Rectal smooth muscle tissue (tissue), 1 donor: ENCODE results near the gene ZNF143.
"Not testable (repeated sequence)": the region's sequence is repeated elsewhere in the genome, so short reads cannot be mapped to it uniquely, and the experiment has no call there.

Experiments
- H3K27ac ChIP-seq: one replicate; pipeline ENCODE4 v1.7.0; 2013; ENCODE audit warnings: low read depth, low read length, inconsistent platforms
- H3K27me3 ChIP-seq: one replicate; pipeline ENCODE4 v1.7.0; 2013; ENCODE audit warnings: low read length; ENCODE audit not compliant: control insufficient read depth, insufficient read depth
- H3K36me3 ChIP-seq: one replicate; pipeline ENCODE4 v1.7.0; 2013; ENCODE audit warnings: low read length; ENCODE audit not compliant: control insufficient read depth, insufficient read depth
- H3K4me1 ChIP-seq: one replicate; pipeline ENCODE4 v1.7.0; 2013; ENCODE audit warnings: low read length; ENCODE audit not compliant: control insufficient read depth, insufficient read depth
- H3K4me3 ChIP-seq: one replicate; pipeline ENCODE4 v1.7.0; 2013; ENCODE audit warnings: low read length
- H3K9ac ChIP-seq: one replicate; pipeline ENCODE4 v1.7.0; 2013; ENCODE audit warnings: low read length

Gene ZNF143

GRCh38 chr11:9460322-9461062, at the start of gene ZNF143:
TSS of gene ZNF143 (plus strand) at chr11:9461012. CDS start at chr11:9471309, 10,297 bp downstream.
- Histone ChIP-seq H3K4me3 (peak within 1 kb of the TSS; percentile 97), H3K36me3 (no peaks in the 10 kb centered on the region), H3K4me1 (peaks cover 8% of the 10 kb centered on the region)

DNA sequence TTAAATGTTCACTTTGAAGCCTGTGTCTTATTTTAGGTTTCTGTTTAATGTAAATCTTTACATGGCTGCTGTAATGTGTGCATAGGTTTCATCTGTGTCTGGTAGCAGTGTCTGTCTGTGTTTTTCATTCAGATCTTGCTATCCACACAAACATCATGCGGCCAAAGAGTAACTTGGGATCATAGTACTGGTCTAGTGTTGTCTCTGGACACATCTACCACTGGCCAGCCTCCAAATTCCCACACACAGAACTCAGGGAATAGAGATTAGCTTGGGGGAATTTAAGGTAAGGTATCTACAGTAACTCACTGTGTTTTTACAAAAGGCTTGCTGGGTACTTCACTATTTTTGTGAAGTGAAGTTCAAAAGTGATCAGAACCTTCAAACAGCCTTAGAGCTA, 32.1 kb upstream of the ZNF143 start:
- Histone ChIP-seq H3K27me3 (no peaks in the 10 kb centered on the region), H3K4me1 (no peaks in the 10 kb centered on the region), H3K4me3 (no peak overlapping the region), H3K27ac (no peak overlapping the region), H3K9ac (no peak overlapping the region), H3K36me3 (peaks cover 21% of the 10 kb centered on the region)

More at GRCh38 chr11:9460322-9461062, at the start of gene ZNF143:
- H3K27me3 ChIP-seq: no peaks in the 10 kb centered on the region
- peak within 1 kb of the TSS; percentile 99 for H3K27ac ChIP-seq
- H3K9ac ChIP-seq: peak within 1 kb of the TSS; percentile 99

GRCh38 chr11:9438611-9439010, 22.2 kb upstream of the ZNF143 start:
- no peaks in the 10 kb centered on the region for H3K4me1 ChIP-seq
- H3K36me3 ChIP-seq: peaks cover 19% of the 10 kb centered on the region
- no peak overlapping the region for H3K9ac ChIP-seq
- no peaks in the 10 kb centered on the region for H3K27me3 ChIP-seq
- no peak overlapping the region for H3K27ac ChIP-seq
- H3K4me3 ChIP-seq: no peak overlapping the region

GRCh38 chr11:9446230-9446629, 14.6 kb upstream of the ZNF143 start:
- Histone ChIP-seq H3K9ac (no peak overlapping the region), H3K27me3 (no peaks in the 10 kb centered on the region), H3K27ac (no peak overlapping the region), H3K4me3 (no peak overlapping the region), H3K4me1 (no peaks in the 10 kb centered on the region), H3K36me3 (peaks cover 9% of the 10 kb centered on the region)

DNA sequence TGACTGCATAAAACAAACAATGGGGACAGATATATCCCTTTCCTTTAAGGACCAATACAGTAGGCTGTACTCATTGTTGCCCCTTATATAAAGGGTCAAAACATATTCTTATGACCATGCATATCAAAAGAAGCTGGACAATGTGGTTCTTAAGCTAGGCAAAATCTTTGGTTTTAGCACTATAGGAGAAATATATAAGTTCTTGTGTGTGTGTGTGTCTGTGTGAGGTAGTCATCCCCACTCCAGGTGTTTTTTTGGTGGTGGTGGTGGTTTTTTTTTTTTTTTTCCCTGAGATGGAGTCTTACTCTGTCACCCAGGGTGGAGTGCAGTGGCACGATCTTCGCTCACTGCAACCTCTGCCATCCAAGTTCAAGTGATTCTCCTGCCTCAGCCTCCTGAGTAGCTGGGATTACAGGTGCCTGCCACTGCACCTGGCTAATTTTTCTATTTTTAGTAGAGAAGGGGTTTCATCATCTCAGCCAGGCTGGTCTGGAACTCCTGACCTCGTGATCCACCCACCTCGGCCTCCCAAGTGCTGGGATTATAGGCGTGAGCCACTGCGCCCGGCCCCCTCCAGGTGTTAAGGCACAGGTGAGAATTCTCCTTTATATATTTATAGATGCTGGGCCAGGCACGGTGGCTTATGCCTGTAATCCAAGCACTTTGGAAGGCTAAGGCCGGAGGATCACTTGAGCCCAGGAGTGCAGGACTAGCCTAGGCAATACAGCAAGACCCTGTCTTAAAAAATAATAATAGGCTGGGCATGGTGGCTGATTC, 12.0 kb upstream of the ZNF143 start:
- H3K4me3 ChIP-seq: no peak overlapping the region
- H3K9ac ChIP-seq: no peak overlapping the region
- no peaks in the 10 kb centered on the region for H3K36me3 ChIP-seq
- H3K4me1 ChIP-seq: no peaks in the 10 kb centered on the region
- H3K27ac ChIP-seq: no peak overlapping the region
- H3K27me3 ChIP-seq: no peaks in the 10 kb centered on the region

DNA sequence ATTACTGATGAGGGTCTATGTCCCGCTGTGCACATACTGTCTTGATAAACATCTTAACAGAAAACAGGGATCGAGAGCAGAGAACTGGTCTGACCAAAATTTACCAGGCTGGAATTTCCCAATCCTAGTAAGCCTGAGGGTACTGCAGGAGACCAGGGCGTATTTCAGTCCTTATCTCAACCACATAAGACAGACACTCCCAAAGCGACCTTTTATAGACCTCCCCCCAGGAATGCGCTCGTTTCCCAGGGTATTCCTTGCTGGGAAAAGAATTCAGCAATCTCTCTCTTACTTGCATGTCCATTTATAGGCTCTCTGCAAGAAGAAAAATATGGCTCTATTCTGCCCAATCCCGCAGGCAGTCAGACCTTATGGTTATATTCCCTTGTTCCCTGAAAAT, 8.8 kb upstream of the ZNF143 start:
- H3K4me3 ChIP-seq, H3K9ac ChIP-seq, H3K4me1 ChIP-seq, H3K27me3 ChIP-seq, H3K36me3 ChIP-seq, H3K27ac ChIP-seq: not testable (repeated sequence)

GRCh38 chr11:9455722-9456121, 5.1 kb upstream of the ZNF143 start:
- no peak overlapping the region for H3K9ac ChIP-seq
- H3K27me3 ChIP-seq: no peaks in the 10 kb centered on the region
- H3K4me1 ChIP-seq: no peaks in the 10 kb centered on the region
- no peaks in the 10 kb centered on the region for H3K36me3 ChIP-seq
- no peak overlapping the region for H3K27ac ChIP-seq
- no peak overlapping the region for H3K4me3 ChIP-seq

GRCh38 chr11:9459667-9460321, 1.0 kb upstream of the ZNF143 start:
- peak overlapping the region; percentile 99 for H3K27ac ChIP-seq

DNA sequence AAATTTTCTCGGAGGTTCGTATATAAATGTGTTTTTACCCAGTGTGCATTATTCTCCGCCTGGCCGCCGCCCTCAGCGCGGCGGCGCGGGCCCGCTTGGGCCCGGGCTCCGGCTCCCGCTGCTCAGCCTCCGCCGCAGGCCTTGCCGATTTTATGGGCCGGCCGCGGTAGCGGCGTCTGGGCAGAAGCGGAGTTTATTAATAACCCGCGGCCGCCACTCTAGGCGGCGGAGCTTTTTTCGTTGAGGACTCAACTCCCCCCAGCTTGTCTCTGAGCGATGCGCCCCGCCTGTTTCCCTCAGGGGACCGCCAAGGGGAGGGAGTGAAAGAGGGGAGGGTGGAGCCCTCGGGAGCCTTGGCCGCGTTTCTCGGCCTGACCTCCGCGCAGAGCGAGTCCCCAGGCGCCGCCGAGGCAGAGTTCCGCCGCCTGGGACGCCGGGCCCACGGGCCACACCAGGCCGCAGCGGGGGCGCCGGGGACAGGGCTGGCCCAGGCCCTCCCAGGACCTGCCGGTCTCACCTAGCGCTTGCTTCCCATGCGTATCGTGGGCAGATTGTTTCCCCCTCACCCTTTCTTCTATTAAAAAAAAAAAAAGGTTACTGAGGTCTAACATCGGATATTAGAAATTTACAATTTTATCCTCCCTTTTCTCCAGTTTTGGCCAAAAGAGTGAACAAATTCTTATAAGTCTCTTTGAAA, 399 bp downstream of the ZNF143 start:
- Histone ChIP-seq H3K36me3 (no peaks in the 10 kb centered on the region), H3K9ac (peak overlapping the region; percentile 90)

More at GRCh38 chr11:9459667-9460321, 1.0 kb upstream of the ZNF143 start:
- H3K4me3 ChIP-seq: peak overlapping the region; percentile 97
- H3K9ac ChIP-seq: peak overlapping the region; percentile 99
- H3K36me3 ChIP-seq: no peaks in the 10 kb centered on the region
- peaks cover 8% of the 10 kb centered on the region for H3K4me1 ChIP-seq
- no peaks in the 10 kb centered on the region for H3K27me3 ChIP-seq

GRCh38 chr11:9461760-9462134, 935 bp downstream of the ZNF143 start:
- H3K36me3 ChIP-seq: no peaks in the 10 kb centered on the region
- peak overlapping the region; percentile 84 for H3K4me3 ChIP-seq
- peak overlapping the region; percentile 97 for H3K27ac ChIP-seq
- H3K9ac ChIP-seq: peak overlapping the region; percentile 90
- no peaks in the 10 kb centered on the region for H3K27me3 ChIP-seq
- peaks cover 8% of the 10 kb centered on the region for H3K4me1 ChIP-seq

More for the DNA sequence above, 399 bp downstream of the ZNF143 start:
- H3K27me3 ChIP-seq: no peaks in the 10 kb centered on the region
- H3K4me1 ChIP-seq: peaks cover 8% of the 10 kb centered on the region
- peak overlapping the region; percentile 97 for H3K27ac ChIP-seq
- H3K4me3 ChIP-seq: peak overlapping the region; percentile 84

GRCh38 chr11:9462172-9462799, 1.5 kb downstream of the ZNF143 start:
- Histone ChIP-seq H3K4me3 (peak overlapping the region; percentile 84), H3K36me3 (no peaks in the 10 kb centered on the region)

More at GRCh38 chr11:9462172-9462799, 1.5 kb downstream of the ZNF143 start:
- no peak overlapping the region for H3K9ac ChIP-seq
- no peaks in the 10 kb centered on the region for H3K27me3 ChIP-seq
- peak overlapping the region; percentile 97 for H3K27ac ChIP-seq
- peaks cover 8% of the 10 kb centered on the region for H3K4me1 ChIP-seq
